HEK293 (cell line): Measurements from ENCODE around the gene CPLX1.
"Not testable (repeated sequence)": the region's sequence is repeated elsewhere in the genome, so short reads cannot be mapped to it uniquely, and the experiment has no call there.

Experiments used
- CTCF ChIP-seq: fragments of 450-650 bp; formaldehyde crosslinking; IDR thresholded peaks from 2 replicates; pipeline ENCODE4 v1.5.1; 2016; ENCODE audit warnings: missing biosample characterization, missing genetic modification characterization
- OSR2 ChIP-seq: fragments of 450-650 bp; formaldehyde crosslinking; IDR thresholded peaks from 2 replicates; pipeline ENCODE4 v1.5.1; 2016; ENCODE audit warnings: missing biosample characterization, missing genetic modification characterization
- PRDM4 ChIP-seq: fragments of 450-650 bp; formaldehyde crosslinking; IDR thresholded peaks from 2 replicates; pipeline ENCODE4 v1.5.1; 2017; ENCODE audit warnings: missing biosample characterization, missing genetic modification characterization
- SP2 ChIP-seq: fragments of 450-650 bp; formaldehyde crosslinking; IDR thresholded peaks from 2 replicates; pipeline ENCODE4 v1.5.1; 2016; ENCODE audit warnings: missing biosample characterization, missing genetic modification characterization
- ZBTB1 ChIP-seq: fragments of 450-650 bp; formaldehyde crosslinking; IDR thresholded peaks from 2 replicates; pipeline ENCODE4 v1.5.1; 2016; ENCODE audit warnings: missing biosample characterization, missing genetic modification characterization
- ZNF423 ChIP-seq: fragments of 450-650 bp; formaldehyde crosslinking; IDR thresholded peaks from 2 replicates; pipeline ENCODE4 v1.5.1; 2016; ENCODE audit warnings: missing biosample characterization, missing genetic modification characterization
- ZNF510 ChIP-seq: fragments of 450-650 bp; formaldehyde crosslinking; IDR thresholded peaks from 2 replicates; pipeline ENCODE4 v1.5.1; 2018; ENCODE audit warnings: mild to moderate bottlenecking, missing genetic modification characterization, missing biosample characterization; ENCODE audit not compliant: insufficient replicate concordance
- ZNF561 ChIP-seq: fragments of 450-650 bp; IDR thresholded peaks from 2 replicates; pipeline ENCODE4 v1.5.1; 2018; ENCODE audit warnings: missing biosample characterization, missing genetic modification characterization, borderline replicate concordance
- ZNF621 ChIP-seq: fragments of 450-650 bp; formaldehyde crosslinking; IDR thresholded peaks from 2 replicates; pipeline ENCODE4 v1.5.1; 2017; ENCODE audit warnings: missing biosample characterization, missing genetic modification characterization
- ZNF776 ChIP-seq: fragments of 450-650 bp; formaldehyde crosslinking; IDR thresholded peaks from 2 replicates; pipeline ENCODE4 v1.5.0; 2017; ENCODE audit warnings: missing biosample characterization, missing genetic modification characterization, borderline replicate concordance
- ZNF837 ChIP-seq: fragments of 450-650 bp; formaldehyde crosslinking; IDR thresholded peaks from 2 replicates; pipeline ENCODE4 v1.5.1; 2016; ENCODE audit warnings: missing biosample characterization, missing genetic modification characterization
- TF ChIP-seq, protein P1 (sequence below): fragments of 450-650 bp; formaldehyde crosslinking; IDR thresholded peaks from 2 replicates; pipeline ENCODE4 v1.5.1; 2017; ENCODE audit warnings: missing biosample characterization, missing genetic modification characterization
- TF ChIP-seq, protein P2 (sequence below): fragments of 450-650 bp; formaldehyde crosslinking; IDR thresholded peaks from 2 replicates; pipeline ENCODE4 v1.5.1; 2016; ENCODE audit warnings: missing biosample characterization, missing genetic modification characterization

DNA sequence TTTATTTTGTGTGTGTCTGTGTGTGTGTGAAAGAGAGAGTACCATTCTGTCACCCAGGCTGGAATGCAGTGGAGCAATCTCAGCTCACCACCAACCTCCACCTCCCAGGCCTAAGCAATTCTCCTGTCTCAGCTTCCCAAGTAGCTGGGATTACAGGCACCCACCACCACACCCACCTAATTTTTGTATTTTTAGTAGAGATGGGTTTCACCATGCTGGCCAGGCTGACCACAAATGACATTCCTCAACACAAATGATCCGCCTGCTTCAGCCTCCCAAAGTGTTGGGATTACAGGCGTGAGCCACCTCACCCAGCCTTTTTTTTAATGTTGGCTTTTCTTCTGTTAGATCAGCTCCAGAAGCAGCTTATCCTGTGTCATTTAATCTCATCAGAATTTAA is 50.4 kb downstream of the CPLX1 start:
- TF ChIP-seq, protein P1, sequence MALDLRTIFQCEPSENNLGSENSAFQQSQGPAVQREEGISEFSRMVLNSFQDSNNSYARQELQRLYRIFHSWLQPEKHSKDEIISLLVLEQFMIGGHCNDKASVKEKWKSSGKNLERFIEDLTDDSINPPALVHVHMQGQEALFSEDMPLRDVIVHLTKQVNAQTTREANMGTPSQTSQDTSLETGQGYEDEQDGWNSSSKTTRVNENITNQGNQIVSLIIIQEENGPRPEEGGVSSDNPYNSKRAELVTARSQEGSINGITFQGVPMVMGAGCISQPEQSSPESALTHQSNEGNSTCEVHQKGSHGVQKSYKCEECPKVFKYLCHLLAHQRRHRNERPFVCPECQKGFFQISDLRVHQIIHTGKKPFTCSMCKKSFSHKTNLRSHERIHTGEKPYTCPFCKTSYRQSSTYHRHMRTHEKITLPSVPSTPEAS (tag by site-specific recombination) = not testable (repeated sequence)
- TF ChIP-seq CTCF (tag by site-specific recombination); ZNF837 (tag by site-specific recombination); OSR2 (tag by site-specific recombination); ZBTB1; SP2 (tag by site-specific recombination); ZNF423 (tag by site-specific recombination); ZNF561 (tag by site-specific recombination); ZNF621 (tag by site-specific recombination); ZNF776 (tag by site-specific recombination); ZNF510 (tag by site-specific recombination); PRDM4: not testable (repeated sequence)
- TF ChIP-seq, protein P2, sequence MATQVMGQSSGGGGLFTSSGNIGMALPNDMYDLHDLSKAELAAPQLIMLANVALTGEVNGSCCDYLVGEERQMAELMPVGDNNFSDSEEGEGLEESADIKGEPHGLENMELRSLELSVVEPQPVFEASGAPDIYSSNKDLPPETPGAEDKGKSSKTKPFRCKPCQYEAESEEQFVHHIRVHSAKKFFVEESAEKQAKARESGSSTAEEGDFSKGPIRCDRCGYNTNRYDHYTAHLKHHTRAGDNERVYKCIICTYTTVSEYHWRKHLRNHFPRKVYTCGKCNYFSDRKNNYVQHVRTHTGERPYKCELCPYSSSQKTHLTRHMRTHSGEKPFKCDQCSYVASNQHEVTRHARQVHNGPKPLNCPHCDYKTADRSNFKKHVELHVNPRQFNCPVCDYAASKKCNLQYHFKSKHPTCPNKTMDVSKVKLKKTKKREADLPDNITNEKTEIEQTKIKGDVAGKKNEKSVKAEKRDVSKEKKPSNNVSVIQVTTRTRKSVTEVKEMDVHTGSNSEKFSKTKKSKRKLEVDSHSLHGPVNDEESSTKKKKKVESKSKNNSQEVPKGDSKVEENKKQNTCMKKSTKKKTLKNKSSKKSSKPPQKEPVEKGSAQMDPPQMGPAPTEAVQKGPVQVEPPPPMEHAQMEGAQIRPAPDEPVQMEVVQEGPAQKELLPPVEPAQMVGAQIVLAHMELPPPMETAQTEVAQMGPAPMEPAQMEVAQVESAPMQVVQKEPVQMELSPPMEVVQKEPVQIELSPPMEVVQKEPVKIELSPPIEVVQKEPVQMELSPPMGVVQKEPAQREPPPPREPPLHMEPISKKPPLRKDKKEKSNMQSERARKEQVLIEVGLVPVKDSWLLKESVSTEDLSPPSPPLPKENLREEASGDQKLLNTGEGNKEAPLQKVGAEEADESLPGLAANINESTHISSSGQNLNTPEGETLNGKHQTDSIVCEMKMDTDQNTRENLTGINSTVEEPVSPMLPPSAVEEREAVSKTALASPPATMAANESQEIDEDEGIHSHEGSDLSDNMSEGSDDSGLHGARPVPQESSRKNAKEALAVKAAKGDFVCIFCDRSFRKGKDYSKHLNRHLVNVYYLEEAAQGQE = not testable (repeated sequence)
